Gastroesophageal sphincter (tissue), 4 donors: ENCODE results near the gene DCTPP1. TPM values are rescaled to one million over a fixed set of nuclear protein-coding genes. Genes with fewer than 3 reads are reported as not detected.
"Not testable (repeated sequence)": the region's sequence is repeated elsewhere in the genome, so short reads cannot be mapped to it uniquely, and the experiment has no call there.

Source experiments
- ATAC-seq: fragments of 150-250 bp; one replicate; pipeline ENCODE4 v1.9.1; 2016; ENCODE audit warnings: mild to moderate bottlenecking, moderate library complexity
- H3K27ac ChIP-seq, 4 donors: fragments of 200-600 bp; sonication (generic) in 3 of 4; 1 replicate in 3 of 4; 2 replicates in 1 of 4; pipeline ENCODE4 v1.5.1; 2016 to 2019
- H3K27me3 ChIP-seq: fragments of 200-600 bp; sonication (generic); one replicate; pipeline ENCODE4 v1.5.1; 2019
- H3K36me3 ChIP-seq, 2 donors: fragments of 200-600 bp; sonication (generic); one replicate each; pipeline ENCODE4 v1.5.1; 2019; ENCODE audit warnings: control low read depth in 1 of 2
- H3K4me1 ChIP-seq, 3 donors: fragments of 200-600 bp; sonication (generic); 1 replicate in 2 of 3; 2 replicates in 1 of 3; pipeline ENCODE4 v1.5.1; 2016 to 2019; ENCODE audit warnings: control low read depth in 2 of 3
- H3K4me3 ChIP-seq, 2 donors: fragments of 200-600 bp; sonication (generic); one replicate each; pipeline ENCODE4 v1.5.1; 2019; ENCODE audit warnings: mild to moderate bottlenecking in 1 of 2, moderate library complexity in 1 of 2
- H3K9me3 ChIP-seq, 3 donors: fragments of 200-600 bp; sonication (generic); one replicate each; pipeline ENCODE4 v1.5.1; 2017 to 2019; ENCODE audit warnings: control low read depth in 2 of 3
- EP300 ChIP-seq: sonication (generic); formaldehyde crosslinking; IDR thresholded peaks from one replicate; pipeline ENCODE4 v1.6.1; 2017; ENCODE audit warnings: antibody characterized with exemption, mild to moderate bottlenecking
- POLR2A ChIP-seq, 2 donors: fragments of 450-650 bp; IDR thresholded peaks; one replicate each; pipeline ENCODE4 v1.6.1; 2017; ENCODE audit warnings: antibody characterized with exemption in 2 of 2, mild to moderate bottlenecking in 2 of 2, moderate library complexity in 1 of 2
- POLR2AphosphoS5 ChIP-seq: sonication (generic); formaldehyde crosslinking; IDR thresholded peaks from one replicate; pipeline ENCODE4 v1.6.1; 2017; ENCODE audit warnings: antibody characterized with exemption
- WGBS, 2 donors: methylation state at CpG; one replicate each; pipeline ENCODE4 v1.1.5; 2018; ENCODE audit warnings: low coverage in 1 of 2; 5-methylcytosine and 5-hydroxymethylcytosine counted together
- total RNA-seq, 4 donors: library from RNA; depleted of rRNA; stranded (reverse); fragments of >200 nt; gene quantifications; one replicate each; pipeline ENCODE4 v1.1.0, GENCODE V29; 2016
- TF ChIP-seq, protein P1 (sequence below), 4 experiments: fragments of 200-600 bp in 2 of 4; fragments of 450-650 bp in 2 of 4; sonication (generic) in 1 of 4; IDR thresholded peaks; one replicate each; pipeline ENCODE4 v1.5.1; 2017 to 2019; ENCODE audit warnings: antibody characterized with exemption in 4 of 4, mild to moderate bottlenecking in 2 of 4, moderate library complexity in 2 of 4

The DCTPP1 gene
- total RNA-seq, 4 donors from 2014 or later = 10.9 to 17.4 (median 13.8) TPM

DNA sequence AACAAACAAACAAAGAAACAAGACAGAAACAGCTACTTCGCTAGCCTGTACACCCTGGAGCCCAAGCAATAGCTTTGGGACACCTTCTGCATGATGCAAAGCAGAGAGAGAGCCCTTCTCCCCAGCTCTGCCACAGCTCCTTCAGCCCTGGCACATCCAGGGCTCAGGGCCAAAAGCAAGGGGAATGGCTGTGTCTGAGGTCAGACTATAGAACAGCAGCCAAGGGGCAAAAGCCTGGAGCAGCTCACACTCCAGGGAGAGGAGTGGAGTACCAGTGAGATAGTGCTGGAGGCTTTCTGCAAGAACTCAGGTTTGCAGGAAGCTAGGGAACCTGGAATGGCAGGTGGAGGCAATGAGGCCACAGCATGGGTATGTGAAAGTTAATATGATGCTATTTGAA is 27.4 kb upstream of the DCTPP1 start:
- Histone ChIP-seq H3K9me3 (no peaks in the 10 kb centered on the region), H3K27ac (no peak overlapping the region), H3K27me3 (no peaks in the 10 kb centered on the region), H3K4me1 (no peaks in the 10 kb centered on the region), H3K4me3 (no peak overlapping the region), H3K36me3 (no peaks in the 10 kb centered on the region)
- no peak for ATAC-seq
- TF ChIP-seq, protein P1, sequence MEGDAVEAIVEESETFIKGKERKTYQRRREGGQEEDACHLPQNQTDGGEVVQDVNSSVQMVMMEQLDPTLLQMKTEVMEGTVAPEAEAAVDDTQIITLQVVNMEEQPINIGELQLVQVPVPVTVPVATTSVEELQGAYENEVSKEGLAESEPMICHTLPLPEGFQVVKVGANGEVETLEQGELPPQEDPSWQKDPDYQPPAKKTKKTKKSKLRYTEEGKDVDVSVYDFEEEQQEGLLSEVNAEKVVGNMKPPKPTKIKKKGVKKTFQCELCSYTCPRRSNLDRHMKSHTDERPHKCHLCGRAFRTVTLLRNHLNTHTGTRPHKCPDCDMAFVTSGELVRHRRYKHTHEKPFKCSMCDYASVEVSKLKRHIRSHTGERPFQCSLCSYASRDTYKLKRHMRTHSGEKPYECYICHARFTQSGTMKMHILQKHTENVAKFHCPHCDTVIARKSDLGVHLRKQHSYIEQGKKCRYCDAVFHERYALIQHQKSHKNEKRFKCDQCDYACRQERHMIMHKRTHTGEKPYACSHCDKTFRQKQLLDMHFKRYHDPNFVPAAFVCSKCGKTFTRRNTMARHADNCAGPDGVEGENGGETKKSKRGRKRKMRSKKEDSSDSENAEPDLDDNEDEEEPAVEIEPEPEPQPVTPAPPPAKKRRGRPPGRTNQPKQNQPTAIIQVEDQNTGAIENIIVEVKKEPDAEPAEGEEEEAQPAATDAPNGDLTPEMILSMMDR (IDR thresholded peaks at IDR 0.05) = no peak
- no peak for TF ChIP-seq EP300
- WGBS, 2 donors = no CpG with 5 or more reads among the region's 1 CpG

DNA sequence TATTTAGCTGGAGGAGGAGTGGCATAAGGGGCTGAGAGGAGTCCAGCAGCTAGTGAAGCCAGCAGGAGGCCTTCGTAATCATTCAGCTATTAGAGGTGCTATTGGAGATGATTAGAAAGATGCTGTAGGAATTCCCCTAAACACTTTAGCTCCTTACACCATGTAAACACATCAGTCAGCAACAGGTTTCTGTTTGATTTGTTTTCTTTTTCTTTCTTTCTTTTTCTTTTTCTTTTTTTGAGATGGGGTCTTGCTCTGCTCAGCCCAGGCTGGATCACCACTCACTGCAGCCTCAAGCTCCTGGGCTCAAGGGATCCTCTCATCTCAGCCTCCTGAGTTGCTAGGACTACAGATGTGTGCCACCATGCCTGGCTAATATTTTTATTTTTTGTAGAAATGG is 26.5 kb upstream of the DCTPP1 start:
- no peak overlapping the region for H3K4me3 ChIP-seq
- no peak for ATAC-seq
- 70% methylated on average over 1 of the region's 1 CpG; no CpG with 5 or more reads in 1 of the 2 donors for WGBS, 2 donors
- H3K9me3 ChIP-seq = no peaks in the 10 kb centered on the region
- H3K27ac ChIP-seq = no peak overlapping the region
- H3K36me3 ChIP-seq = no peaks in the 10 kb centered on the region
- H3K27me3 ChIP-seq = no peaks in the 10 kb centered on the region
- TF ChIP-seq, protein P1 (IDR thresholded peaks at IDR 0.05) = no peak
- TF ChIP-seq POLR2A (IDR thresholded peaks at IDR 0.05) (no peak), EP300 (no peak), POLR2AphosphoS5 (no peak)
- H3K4me1 ChIP-seq = no peaks in the 10 kb centered on the region

DNA sequence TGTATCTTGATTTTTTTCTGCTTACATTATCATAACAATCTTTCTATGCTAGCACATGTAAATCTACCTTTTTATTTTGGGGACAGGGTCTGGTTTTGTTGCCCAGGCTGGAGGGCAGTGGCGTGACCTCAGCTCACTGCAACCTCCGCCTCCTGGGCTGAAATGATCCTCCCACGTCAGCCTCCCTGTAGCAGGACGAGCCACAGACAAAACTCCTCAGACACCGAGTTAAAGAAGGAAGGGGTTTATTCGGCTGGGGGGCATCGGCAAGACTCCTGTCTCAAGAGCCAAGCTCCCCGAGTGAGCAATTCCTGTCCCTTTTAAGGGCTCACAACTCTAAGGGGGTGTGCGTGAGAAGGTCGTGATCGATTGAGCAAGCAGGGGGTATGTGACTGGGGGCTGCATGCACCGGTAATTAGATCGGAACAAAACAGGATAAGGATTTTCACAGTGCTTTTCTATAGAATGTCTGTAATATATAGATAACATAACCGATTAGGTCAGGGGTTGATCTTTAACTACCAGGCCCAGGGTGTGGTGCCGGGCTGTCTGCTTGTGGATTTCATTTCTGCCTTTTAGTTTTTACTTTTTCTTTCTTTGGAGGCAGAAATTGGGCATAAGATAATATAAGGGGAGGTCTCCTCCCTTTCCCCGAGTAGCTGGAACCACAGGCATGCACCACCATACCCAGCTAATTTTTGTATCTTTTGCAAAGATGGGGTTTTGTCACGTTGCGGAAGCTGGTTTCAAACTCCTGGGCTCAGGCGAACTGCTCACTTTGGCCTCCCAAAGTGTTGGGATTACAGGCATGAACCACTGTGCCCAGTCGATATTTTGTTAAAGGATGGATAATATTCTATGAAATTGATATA is 23.1 kb upstream of the DCTPP1 start:
- WGBS, 2 donors = 74 to 87% methylated on average over 9 to 15 of the region's 20 CpGs
- not testable (repeated sequence) for ATAC-seq, H3K4me3 ChIP-seq, H3K36me3 ChIP-seq, H3K9me3 ChIP-seq, H3K27me3 ChIP-seq, H3K27ac ChIP-seq, H3K4me1 ChIP-seq

DNA sequence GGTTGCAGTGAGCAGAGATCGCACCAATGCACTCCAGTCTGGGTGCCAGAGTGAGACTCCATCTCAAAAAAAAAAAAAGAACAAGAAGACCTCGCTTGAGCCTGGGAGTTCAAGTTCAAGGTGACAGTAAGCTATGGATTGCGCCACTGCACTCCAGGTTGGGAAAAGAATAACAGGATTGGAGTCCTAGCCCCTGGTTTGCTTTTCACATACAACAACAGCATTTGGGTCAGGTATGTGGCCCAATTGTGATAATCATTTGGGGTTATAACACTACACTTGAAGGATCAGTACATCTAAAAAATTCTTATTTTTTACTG is 19.2 kb upstream of the DCTPP1 start:
- peaks cover 0 to 19% (median 5%) of the 10 kb centered on the region in 3 donors for H3K4me1 ChIP-seq
- H3K27me3 ChIP-seq = no peaks in the 10 kb centered on the region
- no peaks in the 10 kb centered on the region for H3K9me3 ChIP-seq
- 86 to 88% methylated on average over 3 of the region's 3 CpGs for WGBS, 2 donors
- no peak overlapping the region for H3K4me3 ChIP-seq
- peaks cover 0 to 3% of the 10 kb centered on the region in 2 donors for H3K36me3 ChIP-seq
- no peak overlapping the region for H3K27ac ChIP-seq
- no peak for ATAC-seq
- TF ChIP-seq, protein P1 (IDR thresholded peaks at IDR 0.05) = no peak
- no peak for TF ChIP-seq POLR2A (IDR thresholded peaks at IDR 0.05)
- no peak for TF ChIP-seq POLR2AphosphoS5

DNA sequence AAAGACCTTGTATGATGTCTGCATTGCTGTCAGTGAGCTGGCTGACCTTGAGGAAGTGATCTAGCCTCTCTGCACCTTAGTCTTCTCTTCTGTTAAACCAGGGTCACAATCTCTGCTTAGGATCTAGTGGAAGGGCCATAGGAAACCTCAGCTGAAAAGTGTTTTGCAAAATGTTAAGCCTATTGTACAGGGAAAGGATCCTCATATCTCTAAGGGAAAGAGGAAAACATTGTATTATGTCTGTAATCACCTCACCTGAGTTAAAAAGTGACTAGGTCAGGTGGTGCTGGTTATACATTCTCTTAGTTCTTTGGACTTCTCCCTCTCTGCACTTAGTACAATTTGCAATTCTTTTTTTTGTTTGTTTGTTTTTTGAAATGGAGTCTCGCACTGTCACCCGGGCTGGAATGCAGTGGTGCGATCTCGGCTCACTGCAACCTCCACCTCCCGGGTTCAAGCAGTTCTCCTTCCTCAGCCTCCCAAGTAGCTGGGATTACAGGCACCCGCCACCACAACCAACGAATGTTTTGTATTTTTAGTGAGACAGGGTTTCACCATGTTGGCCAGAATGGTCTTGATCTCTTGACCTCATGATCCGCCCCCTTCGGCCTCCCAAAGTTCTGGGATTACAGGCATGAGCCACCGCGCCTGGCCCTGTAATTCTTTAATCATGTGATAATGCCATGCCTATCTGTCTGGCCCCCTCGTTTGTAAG is 17.8 kb upstream of the DCTPP1 start:
- no peak overlapping the region for H3K27ac ChIP-seq
- peaks cover 0 to 17% of the 10 kb centered on the region in 2 donors for H3K36me3 ChIP-seq
- 87 to 90% methylated on average over 5 to 9 of the region's 12 CpGs for WGBS, 2 donors
- H3K4me3 ChIP-seq = no peak overlapping the region
- peaks cover 0 to 31% (median 5%) of the 10 kb centered on the region in 3 donors for H3K4me1 ChIP-seq
- ATAC-seq = no peak
- no peaks in the 10 kb centered on the region for H3K27me3 ChIP-seq
- no peaks in the 10 kb centered on the region for H3K9me3 ChIP-seq
- TF ChIP-seq POLR2A (IDR thresholded peaks at IDR 0.05) (no peak), EP300 (no peak), POLR2AphosphoS5 (no peak)
- TF ChIP-seq, protein P1 (IDR thresholded peaks at IDR 0.05) = no peak
